ENCODE results near the gene AP1S3.

- TF ChIP-seq CTCF (conservative IDR thresholded peaks at IDR 0.05; ENCODE audit: low read depth, low read length) (no peak), RCOR1 (IDR thresholded peaks at IDR 0.05; ENCODE audit: insufficient replicate concordance, low read length) (no peak), USF2 (IDR thresholded peaks at IDR 0.05; ENCODE audit: low read depth, low read length) (no peak), BHLHE40 (IDR thresholded peaks at IDR 0.05; ENCODE audit: low read depth, low read length) (no peak), FOS (IDR thresholded peaks at IDR 0.05; ENCODE audit: low read depth, low read length) (no peak), MAFK (IDR thresholded peaks at IDR 0.05; ENCODE audit: low read depth, low read length) (no peak), SMC3 (IDR thresholded peaks at IDR 0.05; ENCODE audit: low read depth, low read length) (no peak), POLR2A (IDR thresholded peaks at IDR 0.05; ENCODE audit: low read depth, low read length) (no peak), CHD1 (IDR thresholded peaks at IDR 0.05; ENCODE audit: low read depth, low read length) (no peak), RAD21 (IDR thresholded peaks at IDR 0.05; ENCODE audit: low read length) (no peak), MXI1 (IDR thresholded peaks at IDR 0.05; ENCODE audit: borderline replicate concordance, low read depth, low read length) (no peak), MAZ (IDR thresholded peaks at IDR 0.05; ENCODE audit: borderline replicate concordance, low read depth, low read length) (no peak), ELK1 (IDR thresholded peaks at IDR 0.05; ENCODE audit: borderline replicate concordance, low read depth, low read length) (no peak), RFX5 (IDR thresholded peaks at IDR 0.05; ENCODE audit: low read depth, low read length) (no peak)
Observed at GRCh38 chr2:223732346-223732745, 105.0 kb downstream of the AP1S3 start.

Data from IMR-90 (cell line).